ENCODE measurements around the gene N4BP2L2.

DNA sequence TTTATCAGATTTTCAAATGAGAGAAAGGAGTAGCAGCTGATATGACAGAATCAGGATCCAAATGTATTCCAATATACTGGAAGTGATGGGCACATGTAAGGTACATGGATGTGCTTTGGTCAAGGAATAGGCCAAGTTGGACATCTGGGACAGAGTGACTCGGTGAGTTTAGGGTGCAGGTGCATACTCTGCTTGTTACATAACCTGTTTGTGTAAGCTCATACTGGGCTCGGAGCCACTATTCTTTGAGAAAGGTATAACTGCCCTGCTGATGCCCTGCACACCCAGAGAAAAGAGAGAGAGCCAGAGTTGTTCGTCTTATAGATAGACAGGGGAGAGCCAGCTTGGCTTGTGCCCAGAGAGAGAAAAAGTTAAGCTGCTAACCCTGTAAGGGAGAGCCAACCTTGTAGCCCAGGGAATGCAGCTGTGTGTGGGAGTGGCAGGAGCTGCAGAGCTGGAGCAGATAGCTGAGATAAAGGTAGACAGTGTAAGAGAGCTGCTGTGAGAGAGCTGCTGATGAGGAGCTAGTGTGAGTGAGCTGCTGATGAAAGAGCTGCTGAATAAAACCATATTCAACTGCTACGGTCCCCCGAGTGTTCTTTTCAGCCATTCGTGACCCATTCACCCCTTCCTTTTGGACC lies 70.0 kb downstream of the N4BP2L2 start:
- TF ChIP-seq, protein P1, sequence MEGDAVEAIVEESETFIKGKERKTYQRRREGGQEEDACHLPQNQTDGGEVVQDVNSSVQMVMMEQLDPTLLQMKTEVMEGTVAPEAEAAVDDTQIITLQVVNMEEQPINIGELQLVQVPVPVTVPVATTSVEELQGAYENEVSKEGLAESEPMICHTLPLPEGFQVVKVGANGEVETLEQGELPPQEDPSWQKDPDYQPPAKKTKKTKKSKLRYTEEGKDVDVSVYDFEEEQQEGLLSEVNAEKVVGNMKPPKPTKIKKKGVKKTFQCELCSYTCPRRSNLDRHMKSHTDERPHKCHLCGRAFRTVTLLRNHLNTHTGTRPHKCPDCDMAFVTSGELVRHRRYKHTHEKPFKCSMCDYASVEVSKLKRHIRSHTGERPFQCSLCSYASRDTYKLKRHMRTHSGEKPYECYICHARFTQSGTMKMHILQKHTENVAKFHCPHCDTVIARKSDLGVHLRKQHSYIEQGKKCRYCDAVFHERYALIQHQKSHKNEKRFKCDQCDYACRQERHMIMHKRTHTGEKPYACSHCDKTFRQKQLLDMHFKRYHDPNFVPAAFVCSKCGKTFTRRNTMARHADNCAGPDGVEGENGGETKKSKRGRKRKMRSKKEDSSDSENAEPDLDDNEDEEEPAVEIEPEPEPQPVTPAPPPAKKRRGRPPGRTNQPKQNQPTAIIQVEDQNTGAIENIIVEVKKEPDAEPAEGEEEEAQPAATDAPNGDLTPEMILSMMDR (IDR thresholded peaks at IDR 0.05): no peak
- no peak for TF ChIP-seq POLR2A (IDR thresholded peaks at IDR 0.05)

All from breast epithelium (tissue), 3 donors.